Skeletal muscle cell (primary cell): ENCODE data around the gene CNIH3.
"Not testable (repeated sequence)": the region's sequence is repeated elsewhere in the genome, so short reads cannot be mapped to it uniquely, and the experiment has no call there.

Experiments
- DNase-seq: peaks from one replicate; pipeline ENCODE4 v3.0.0-alpha.2; 2010; ENCODE audit warnings: low read depth
- H3K4me3 ChIP-seq: 2 replicates; pipeline ENCODE4 v1.5.1; 2011; ENCODE audit warnings: low read depth, mild to moderate bottlenecking, control low read depth, low read length, moderate library complexity

The CNIH3 gene

GRCh38 chr1:224707843-224708725 lies 92.0 kb downstream of the CNIH3 start:
- DNase-seq = peak; percentile 84
- no peak overlapping the region for H3K4me3 ChIP-seq

- no peak overlapping the region for H3K4me3 ChIP-seq
- no peak for DNase-seq
These were observed 94.1 kb downstream of the CNIH3 start for GRCh38 chr1:224710196-224710595.

GRCh38 chr1:224711231-224711756 lies 95.2 kb downstream of the CNIH3 start:
- DNase-seq = not testable (repeated sequence)

GRCh38 chr1:224711876-224712275 lies 95.8 kb downstream of the CNIH3 start:
- H3K4me3 ChIP-seq = no peak overlapping the region
- DNase-seq = no peak

More at GRCh38 chr1:224711231-224711756, 95.2 kb downstream of the CNIH3 start:
- H3K4me3 ChIP-seq = not testable (repeated sequence)

- H3K4me3 ChIP-seq = no peak overlapping the region
- no peak for DNase-seq
These were observed 97.1 kb downstream of the CNIH3 start for GRCh38 chr1:224713228-224713627.

GRCh38 chr1:224714553-224714952 lies 98.4 kb downstream of the CNIH3 start:
- DNase-seq = no peak
- no peak overlapping the region for H3K4me3 ChIP-seq

GRCh38 chr1:224718470-224719053 lies 102.4 kb downstream of the CNIH3 start:
- DNase-seq = no peak
- H3K4me3 ChIP-seq = no peak overlapping the region

GRCh38 chr1:224719716-224720115 lies 103.6 kb downstream of the CNIH3 start:
- H3K4me3 ChIP-seq = no peak overlapping the region
- DNase-seq = no peak

- no peak overlapping the region for H3K4me3 ChIP-seq
- DNase-seq = no peak
These were observed 104.1 kb downstream of the CNIH3 start for GRCh38 chr1:224720216-224720615.

- H3K4me3 ChIP-seq = no peak overlapping the region
- DNase-seq = no peak
These were observed 104.9 kb downstream of the CNIH3 start for GRCh38 chr1:224721000-224721399.

GRCh38 chr1:224722838-224723237 lies 106.7 kb downstream of the CNIH3 start:
- H3K4me3 ChIP-seq = no peak overlapping the region
- no peak for DNase-seq

GRCh38 chr1:224724566-224724965 lies 108.4 kb downstream of the CNIH3 start:
- DNase-seq = no peak
- H3K4me3 ChIP-seq = no peak overlapping the region

- peak; percentile 91 for DNase-seq
- no peak overlapping the region for H3K4me3 ChIP-seq
These were observed 110.5 kb downstream of the CNIH3 start for GRCh38 chr1:224726441-224727182.

GRCh38 chr1:224727351-224728289 lies 111.5 kb downstream of the CNIH3 start:
- peak; percentile 62 for DNase-seq
- no peak overlapping the region for H3K4me3 ChIP-seq

GRCh38 chr1:224730540-224730939 lies 114.4 kb downstream of the CNIH3 start:
- no peak for DNase-seq
- no peak overlapping the region for H3K4me3 ChIP-seq

GRCh38 chr1:224730965-224731364 lies 114.8 kb downstream of the CNIH3 start:
- peak; percentile 54 for DNase-seq
- H3K4me3 ChIP-seq = no peak overlapping the region

- no peak for DNase-seq
- no peak overlapping the region for H3K4me3 ChIP-seq
These were observed 115.5 kb downstream of the CNIH3 start for GRCh38 chr1:224731633-224732032.

GRCh38 chr1:224732377-224733026 lies 116.4 kb downstream of the CNIH3 start:
- no peak for DNase-seq
- no peak overlapping the region for H3K4me3 ChIP-seq
